GM12891 (cell line): ENCODE results near the gene TDP2.

ENCODE experiments used
- DNase-seq: peaks from one replicate; pipeline ENCODE4 v3.0.0; 2011; ENCODE audit warnings: low spot score; ENCODE audit not compliant: insufficient read length
- FAIRE-seq: peaks from 2 replicates; lab custom pipeline; 2011; peaks lifted over from hg19 to GRCh38; lab: Jason Lieb, UNC
- PAX5 ChIP-seq: IDR thresholded peaks from 2 replicates; pipeline ENCODE4 v1.6.1; 2011; ENCODE audit warnings: low read length, moderate library complexity, mild to moderate bottlenecking; ENCODE audit not compliant: insufficient read depth, severe bottlenecking
- POLR2A ChIP-seq: IDR thresholded peaks from 2 replicates; pipeline ENCODE4 v1.6.1; 2011; ENCODE audit warnings: low read depth, low read length, control low read depth
- POLR2AphosphoS5 ChIP-seq: IDR thresholded peaks from 2 replicates; pipeline ENCODE4 v1.6.1; 2011; ENCODE audit warnings: low read depth, low read length, control low read depth
- POU2F2 ChIP-seq: IDR thresholded peaks from 2 replicates; pipeline ENCODE4 v1.6.1; 2011; ENCODE audit warnings: low read depth, mild to moderate bottlenecking, control low read depth, low read length, moderate library complexity
- SPI1 ChIP-seq: IDR thresholded peaks from 2 replicates; pipeline ENCODE4 v1.6.1; 2011; ENCODE audit warnings: low read depth, low read length, control low read depth
- TAF1 ChIP-seq: IDR thresholded peaks from 2 replicates; pipeline ENCODE4 v1.6.1; 2011; ENCODE audit warnings: low read depth, low read length, control low read depth

The TDP2 gene

DNA sequence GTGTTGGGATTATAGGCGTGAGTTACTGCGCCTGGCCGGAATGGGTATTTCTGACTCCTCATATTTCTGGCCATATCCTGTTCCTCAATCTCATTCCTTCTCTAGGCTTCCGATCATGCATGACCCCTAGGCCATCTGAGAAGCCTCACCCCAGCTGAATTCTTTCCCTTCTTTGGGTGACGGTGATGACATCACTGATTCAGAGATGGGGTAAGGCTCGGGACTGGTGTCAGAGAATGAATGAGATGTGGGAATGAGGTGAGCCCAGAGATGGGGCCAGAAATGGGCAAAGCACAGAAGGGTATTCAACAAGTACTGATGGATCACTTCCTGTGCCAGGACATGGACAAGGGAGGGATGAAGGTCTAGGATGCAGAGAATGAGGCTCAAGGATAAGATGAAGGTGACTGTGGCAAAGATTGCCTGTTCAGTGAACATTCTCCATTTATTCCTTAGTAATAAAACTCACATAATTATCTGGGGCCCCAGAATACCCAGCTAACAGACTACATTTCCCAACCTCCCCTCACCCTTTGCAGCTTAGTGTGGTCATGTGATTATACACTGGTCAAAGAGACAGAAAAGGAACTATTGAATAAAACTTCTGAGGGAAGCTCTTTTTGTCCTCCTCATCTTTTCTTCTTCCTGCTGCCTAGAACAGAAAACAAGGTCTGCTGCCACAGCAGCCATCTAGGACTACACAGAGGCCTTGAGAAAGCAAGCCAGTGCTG lies 60.3 kb downstream of the TDP2 start:
- FAIRE-seq (no peak), DNase-seq (no peak)
- TF ChIP-seq POLR2A (no peak), SPI1 (no peak)

- DNase-seq, result no peak
- TF ChIP-seq PAX5, result no peak
- TF ChIP-seq POU2F2, result no peak
- TF ChIP-seq TAF1, result no peak
- no peak for TF ChIP-seq POLR2A
- TF ChIP-seq SPI1, result no peak
- no peak for TF ChIP-seq POLR2AphosphoS5
- FAIRE-seq, result no peak
These were observed 63.5 kb downstream of the TDP2 start for GRCh38 chr6:24603241-24603640.

GRCh38 chr6:24600903-24601302 lies 65.8 kb downstream of the TDP2 start:
- DNase-seq, result no peak
- FAIRE-seq, result no peak
- TF ChIP-seq PAX5, result no peak
- no peak for TF ChIP-seq POLR2AphosphoS5
- TF ChIP-seq TAF1, result no peak
- no peak for TF ChIP-seq POLR2A
- TF ChIP-seq POU2F2, result no peak
- TF ChIP-seq SPI1, result no peak
